ENCODE data around the gene WNT7B.

WNT7B gene

GRCh38 chr22:45923212-45923611 is 53.8 kb downstream of the WNT7B start:
- TF ChIP-seq ISL1 (CRISPR knock-in tag; IDR thresholded peaks at IDR 0.05) (no peak), ZNF565 (CRISPR knock-in tag; conservative IDR thresholded peaks at IDR 0.05; ENCODE audit: low read depth) (no peak), ZNF70 (CRISPR knock-in tag; IDR thresholded peaks at IDR 0.05) (no peak), GLIS3 (CRISPR knock-in tag; IDR thresholded peaks at IDR 0.05) (no peak), POU6F1 (CRISPR knock-in tag; IDR thresholded peaks at IDR 0.05; ENCODE audit: borderline replicate concordance, low read depth) (no peak), CSRNP3 (CRISPR knock-in tag; IDR thresholded peaks at IDR 0.05) (no peak), ZFP30 (CRISPR knock-in tag; IDR thresholded peaks at IDR 0.05) (no peak), RARB (CRISPR knock-in tag; IDR thresholded peaks at IDR 0.05) (no peak), PPARA (CRISPR knock-in tag; IDR thresholded peaks at IDR 0.05; ENCODE audit: borderline replicate concordance) (no peak)
- no peak for ATAC-seq

GRCh38 chr22:45922661-45923060 is 54.3 kb downstream of the WNT7B start:
- ATAC-seq = no peak

GRCh38 chr22:45922256-45922655 is 54.7 kb downstream of the WNT7B start:
- ATAC-seq = no peak
- TF ChIP-seq ZC3H10 (CRISPR knock-in tag; IDR thresholded peaks at IDR 0.05) = no peak
- no peak for TF ChIP-seq PATZ1 (CRISPR knock-in tag; IDR thresholded peaks at IDR 0.05; ENCODE audit: borderline replicate concordance)
- TF ChIP-seq ESRRG (CRISPR knock-in tag; IDR thresholded peaks at IDR 0.05) = no peak
- no peak for TF ChIP-seq ZNF8 (CRISPR knock-in tag; IDR thresholded peaks at IDR 0.05)
- no peak for TF ChIP-seq CSRNP3 (CRISPR knock-in tag; IDR thresholded peaks at IDR 0.05)
- no peak for TF ChIP-seq OSR1 (CRISPR knock-in tag; IDR thresholded peaks at IDR 0.05)

More at GRCh38 chr22:45922661-45923060, 54.3 kb downstream of the WNT7B start:
- TF ChIP-seq POU6F1 (CRISPR knock-in tag; IDR thresholded peaks at IDR 0.05; ENCODE audit: borderline replicate concordance, low read depth) = no peak
- TF ChIP-seq ZNF8 (CRISPR knock-in tag; IDR thresholded peaks at IDR 0.05) = no peak
- no peak for TF ChIP-seq TCF4 (CRISPR knock-in tag; IDR thresholded peaks at IDR 0.05; ENCODE audit: borderline replicate concordance)
- TF ChIP-seq ZNF70 (CRISPR knock-in tag; IDR thresholded peaks at IDR 0.05) = no peak

GRCh38 chr22:45919504-45920286 is 57.3 kb downstream of the WNT7B start:
- ATAC-seq = 0 out of 3 replicates have a peak, but pooled peaks have one; percentile 9
- no peak for TF ChIP-seq ISL1 (CRISPR knock-in tag; IDR thresholded peaks at IDR 0.05)
- TF ChIP-seq ZFP3 (CRISPR knock-in tag; IDR thresholded peaks at IDR 0.05) = no peak
- no peak for TF ChIP-seq PPARA (CRISPR knock-in tag; IDR thresholded peaks at IDR 0.05; ENCODE audit: borderline replicate concordance)
- no peak for TF ChIP-seq SNAI2 (CRISPR knock-in tag; IDR thresholded peaks at IDR 0.05)
- TF ChIP-seq ZNF565 (CRISPR knock-in tag; conservative IDR thresholded peaks at IDR 0.05; ENCODE audit: low read depth) = no peak
- TF ChIP-seq CREB5 (CRISPR knock-in tag; IDR thresholded peaks at IDR 0.05; ENCODE audit: low read depth) = no peak
- TF ChIP-seq PATZ1 (CRISPR knock-in tag; IDR thresholded peaks at IDR 0.05; ENCODE audit: borderline replicate concordance) = no peak
- TF ChIP-seq POU6F1 (CRISPR knock-in tag; IDR thresholded peaks at IDR 0.05; ENCODE audit: borderline replicate concordance, low read depth) = no peak
- no peak for TF ChIP-seq TCF4 (CRISPR knock-in tag; IDR thresholded peaks at IDR 0.05; ENCODE audit: borderline replicate concordance)
- no peak for TF ChIP-seq ZNF8 (CRISPR knock-in tag; IDR thresholded peaks at IDR 0.05)
- no peak for TF ChIP-seq ESRRG (CRISPR knock-in tag; IDR thresholded peaks at IDR 0.05)
- TF ChIP-seq TOX (CRISPR knock-in tag; IDR thresholded peaks at IDR 0.05; ENCODE audit: borderline replicate concordance) = no peak
- no peak for TF ChIP-seq CSDC2 (CRISPR knock-in tag; IDR thresholded peaks at IDR 0.05)
- no peak for TF ChIP-seq ZFP30 (CRISPR knock-in tag; IDR thresholded peaks at IDR 0.05)
- TF ChIP-seq GLIS3 (CRISPR knock-in tag; IDR thresholded peaks at IDR 0.05) = no peak
